HG03378 (cell line): ENCODE measurements around the gene EGFR.

Source experiments
- ATAC-seq: cut with Tn5 transposase; IDR thresholded peaks from one replicate; pipeline ENCODE4 v1.9.1; 2021; ENCODE audit warnings: mild to moderate bottlenecking, moderate library complexity; ENCODE audit not compliant: unreplicated experiment

Gene EGFR

GRCh38 chr7:55185941-55186609 lies 167.3 kb downstream of the EGFR start:
- no peak for ATAC-seq

- no peak for ATAC-seq
These were observed 169.1 kb downstream of the EGFR start for GRCh38 chr7:55187701-55188491.

GRCh38 chr7:55188590-55189138 lies 169.8 kb downstream of the EGFR start:
- ATAC-seq = no peak

GRCh38 chr7:55189146-55189766 lies 170.4 kb downstream of the EGFR start:
- no peak for ATAC-seq

- no peak for ATAC-seq
These were observed 171.1 kb downstream of the EGFR start for GRCh38 chr7:55189878-55190436.

GRCh38 chr7:55190511-55191160 lies 171.8 kb downstream of the EGFR start:
- ATAC-seq = no peak

- ATAC-seq = no peak
These were observed 172.5 kb downstream of the EGFR start for GRCh38 chr7:55191161-55191925.

- ATAC-seq = no peak
These were observed 173.3 kb downstream of the EGFR start for GRCh38 chr7:55191926-55192692.

GRCh38 chr7:55192723-55193122 lies 173.9 kb downstream of the EGFR start:
- ATAC-seq = no peak

GRCh38 chr7:55193245-55193644 lies 174.4 kb downstream of the EGFR start:
- ATAC-seq = no peak

- ATAC-seq = no peak
These were observed 175.7 kb downstream of the EGFR start for GRCh38 chr7:55194522-55194921.

- ATAC-seq = no peak
These were observed 180.0 kb downstream of the EGFR start for GRCh38 chr7:55198634-55199392.

GRCh38 chr7:55199418-55199817 lies 180.6 kb downstream of the EGFR start:
- no peak for ATAC-seq

- ATAC-seq = no peak
These were observed 181.6 kb downstream of the EGFR start for GRCh38 chr7:55200441-55200840.

GRCh38 chr7:55202150-55202913 lies 183.5 kb downstream of the EGFR start:
- ATAC-seq = no peak

GRCh38 chr7:55203300-55203699 lies 184.5 kb downstream of the EGFR start:
- ATAC-seq = no peak

GRCh38 chr7:55205124-55205955 lies 186.5 kb downstream of the EGFR start:
- ATAC-seq = no peak
